ENCODE data around the gene STC2. TPM values are rescaled to one million over a fixed set of nuclear protein-coding genes. Genes with fewer than 3 reads are reported as not detected.

The STC2 gene
- total and polyA plus RNA-seq, 2 experiments from 2014 or later, result 27.3 to 132 TPM

DNA sequence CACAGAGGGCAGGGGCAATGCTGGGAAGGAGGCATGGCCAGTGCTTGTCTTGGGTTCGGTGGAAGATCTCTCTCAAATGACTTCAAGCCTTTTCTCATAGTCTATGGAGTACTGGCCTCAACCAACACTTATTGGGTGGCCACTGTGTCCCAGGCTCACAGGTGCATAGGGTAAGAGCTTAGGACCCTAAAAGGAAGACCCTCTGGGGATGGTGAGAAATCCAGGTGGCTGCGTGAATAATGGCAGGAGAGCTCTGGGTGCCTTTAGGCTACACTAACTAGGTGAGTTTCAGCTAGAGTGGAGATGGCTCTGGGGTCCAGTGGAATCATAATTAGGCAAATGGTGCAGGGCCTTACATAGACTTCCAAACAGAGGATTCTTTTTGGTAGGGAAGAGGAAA, 9.9 kb downstream of the STC2 start (continued):
- TF ChIP-seq ZNF462 (CRISPR knock-in tag; IDR thresholded peaks at IDR 0.05) (no peak), ZNF114 (CRISPR knock-in tag; IDR thresholded peaks at IDR 0.05) (no peak)
- TF ChIP-seq, protein P1, sequence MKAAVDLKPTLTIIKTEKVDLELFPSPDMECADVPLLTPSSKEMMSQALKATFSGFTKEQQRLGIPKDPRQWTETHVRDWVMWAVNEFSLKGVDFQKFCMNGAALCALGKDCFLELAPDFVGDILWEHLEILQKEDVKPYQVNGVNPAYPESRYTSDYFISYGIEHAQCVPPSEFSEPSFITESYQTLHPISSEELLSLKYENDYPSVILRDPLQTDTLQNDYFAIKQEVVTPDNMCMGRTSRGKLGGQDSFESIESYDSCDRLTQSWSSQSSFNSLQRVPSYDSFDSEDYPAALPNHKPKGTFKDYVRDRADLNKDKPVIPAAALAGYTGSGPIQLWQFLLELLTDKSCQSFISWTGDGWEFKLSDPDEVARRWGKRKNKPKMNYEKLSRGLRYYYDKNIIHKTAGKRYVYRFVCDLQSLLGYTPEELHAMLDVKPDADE (IDR thresholded peaks at IDR 0.05), result no peak

DNA sequence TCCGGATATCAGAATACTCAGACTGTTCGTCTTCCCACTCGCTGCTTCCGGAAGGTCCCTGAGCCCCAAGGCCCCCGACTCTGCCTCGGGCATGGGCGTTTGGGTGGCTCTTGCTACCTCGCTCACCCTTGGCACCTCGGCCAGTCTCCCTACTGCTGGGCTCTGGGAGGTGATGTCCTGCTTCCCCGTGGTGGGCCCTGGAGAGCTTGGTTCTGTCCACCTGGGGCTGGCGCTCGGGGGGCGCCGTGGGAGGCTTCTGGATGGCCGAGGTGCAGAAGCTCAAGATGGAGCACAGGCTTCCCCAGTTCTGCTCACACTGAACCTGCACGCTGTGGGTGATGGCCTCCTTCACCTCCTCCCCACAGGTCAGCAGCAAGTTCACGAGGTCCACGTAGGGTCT, 10.4 kb downstream of the STC2 start:
- Histone ChIP-seq H3K79me2 (replicated peaks; ENCODE audit: insufficient read depth) (peaks cover 17% of the 10 kb centered on the region; the same call in 1 of the 2 replicates), H3K4me2 (no peak overlapping the region), H3F3A (replicated peaks; ENCODE audit: low read depth) (peaks cover 33% of the 10 kb centered on the region), H4K20me1 (replicated peaks; ENCODE audit: insufficient read depth) (peaks cover 47% of the 10 kb centered on the region), H3K9me2 (ENCODE audit: insufficient read depth) (no peaks in the 10 kb centered on the region), H3K4me1 (ENCODE audit: insufficient read depth) (peaks cover 27% of the 10 kb centered on the region), H3K36me3 (ENCODE audit: insufficient read depth) (peaks cover 49% of the 10 kb centered on the region), H3K27ac (ENCODE audit: low read depth) (no peak overlapping the region), H3K4me3 (no peak overlapping the region), H2AFZ (no peak overlapping the region), H3K27me3 (ENCODE audit: insufficient read depth) (no peaks in the 10 kb centered on the region)
- peaks cover 87% of the 10 kb centered on the region for H3K36me3 Mint-ChIP-seq (ENCODE audit: low read depth)
- H3K4me3 Mint-ChIP-seq, result no peak overlapping the region
- TF ChIP-seq CTCF (conservative IDR thresholded peaks at IDR 0.05; ENCODE audit: low read depth in 2 of 2), result no peak
- peak; percentile 14; the same call in 1 of the 2 replicates for TF ChIP-seq POLR2AphosphoS5 (IDR thresholded peaks at IDR 0.05; ENCODE audit: low read depth)
- TF ChIP-seq STAT1 (IDR thresholded peaks at IDR 0.05; ENCODE audit: unreplicated experiment), result no peak
- no peak for TF ChIP-seq ZNF331 (CRISPR knock-in tag; IDR thresholded peaks at IDR 0.05; ENCODE audit: low read depth)
- no peak for DNase-seq (ENCODE audit: low spot score)
- H3K27ac Mint-ChIP-seq, result peak overlapping the region; percentile 80; the same call in 1 of the 2 replicates
- peaks cover 79% of the 10 kb centered on the region for H3K4me1 Mint-ChIP-seq
- ATAC-seq, result no peak
- peaks cover 28% of the 10 kb centered on the region for H3K27me3 Mint-ChIP-seq (ENCODE audit: insufficient read depth, low read depth, poor library complexity)
- H3K9me3 Mint-ChIP-seq, result no peaks in the 10 kb centered on the region

Measured in GM23338 (cell line).